Effector CD8-positive, alpha-beta T cell (primary cell): Measurements from ENCODE around the gene DRC1.

Experiments
- DNase-seq: peaks from one replicate; lab custom pipeline; 2025; lab: John Stamatoyannopoulos, UW

Gene DRC1

GRCh38 chr2:26448651-26449050 lies 46.9 kb downstream of the DRC1 start:
- DNase-seq = no peak

- no peak for DNase-seq
Observed at GRCh38 chr2:26449278-26450030, 47.7 kb downstream of the DRC1 start.

GRCh38 chr2:26450031-26450635 lies 48.4 kb downstream of the DRC1 start:
- DNase-seq = no peak

- no peak for DNase-seq
Observed at GRCh38 chr2:26451700-26452099, 50.0 kb downstream of the DRC1 start.

- DNase-seq = no peak
Observed at GRCh38 chr2:26453421-26454329, 52.0 kb downstream of the DRC1 start.

- no peak for DNase-seq
Observed at GRCh38 chr2:26454561-26455001, 52.9 kb downstream of the DRC1 start.

GRCh38 chr2:26455037-26455669 lies 53.4 kb downstream of the DRC1 start:
- no peak for DNase-seq

- DNase-seq = no peak
Observed at GRCh38 chr2:26455670-26456439, 54.1 kb downstream of the DRC1 start.

GRCh38 chr2:26456440-26457250 lies 54.9 kb downstream of the DRC1 start:
- DNase-seq = no peak

GRCh38 chr2:26457251-26457666 lies 55.5 kb downstream of the DRC1 start:
- no peak for DNase-seq

GRCh38 chr2:26457695-26458364 lies 56.1 kb downstream of the DRC1 start:
- DNase-seq = no peak

GRCh38 chr2:26458365-26459042 lies 56.8 kb downstream of the DRC1 start:
- DNase-seq = no peak

GRCh38 chr2:26459991-26460612 lies 58.4 kb downstream of the DRC1 start:
- no peak for DNase-seq

GRCh38 chr2:26460613-26461031 lies 58.9 kb downstream of the DRC1 start:
- no peak for DNase-seq

GRCh38 chr2:26461601-26462023 lies 59.9 kb downstream of the DRC1 start:
- no peak for DNase-seq

GRCh38 chr2:26462100-26462499 lies 60.4 kb downstream of the DRC1 start:
- DNase-seq = no peak

- DNase-seq = no peak
Observed at GRCh38 chr2:26462511-26463243, 61.0 kb downstream of the DRC1 start.
